Stimulated activated CD4-positive, alpha-beta T cell treated with anti-CD3 and anti-CD28 coated beads, Interleukin-12 subunit alpha, Interleukin-12 subunit beta, amount 100 ng/mL, for 24 hours (primary cell): ENCODE data around the gene PAF1.
"Not testable (repeated sequence)": the region's sequence is repeated elsewhere in the genome, so short reads cannot be mapped to it uniquely, and the experiment has no call there.

Experiments used
- DNase-seq, 2 experiments: peaks; one replicate each; pipeline ENCODE4 v3.0.0-alpha.2; 2020; ENCODE audit warnings: low read depth in 2 of 2

PAF1 gene

GRCh38 chr19:39355253-39355652 is 35.7 kb downstream of the PAF1 start:
- no peak for DNase-seq

DNA sequence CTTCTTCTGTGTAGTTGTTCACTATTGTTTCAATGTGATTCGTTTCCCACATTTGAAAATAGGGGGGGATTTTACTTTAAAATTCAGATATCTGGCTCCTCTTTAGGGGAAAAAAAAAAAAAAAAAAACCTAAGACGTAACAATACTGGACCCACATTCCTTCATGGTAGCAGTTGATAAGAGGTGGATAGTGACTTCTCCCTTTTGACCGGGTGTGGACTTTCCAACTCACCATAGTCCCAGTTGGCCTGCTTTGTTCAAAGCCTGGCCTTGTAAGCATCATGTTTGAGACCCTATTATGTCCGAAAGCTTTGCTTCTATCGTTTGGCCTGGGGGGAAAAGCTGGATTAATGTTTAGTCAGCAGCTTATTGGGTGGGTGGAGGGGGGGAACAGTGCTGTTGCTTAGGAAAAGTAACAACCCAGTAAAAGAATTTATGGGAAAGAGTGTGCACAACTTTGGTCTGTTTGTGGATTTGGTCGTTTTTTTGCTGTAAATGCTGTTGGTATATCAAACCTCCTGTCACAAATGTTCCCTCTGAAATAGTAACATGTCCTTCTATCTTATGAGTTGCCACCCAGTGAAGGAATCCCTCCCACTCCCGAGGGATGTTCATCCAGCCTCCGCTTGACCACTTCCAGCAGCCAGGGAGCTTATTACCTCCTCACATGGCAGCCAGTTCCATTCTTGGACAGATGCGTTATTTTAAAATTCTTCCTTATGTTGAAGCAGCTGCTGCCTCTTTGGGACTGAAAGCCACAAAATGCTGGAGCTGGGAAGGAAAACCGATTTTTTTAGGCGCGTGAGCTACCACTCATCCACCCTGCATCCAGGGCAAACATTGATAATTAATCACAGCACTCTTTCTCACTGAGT is 38.3 kb downstream of the PAF1 start:
- DNase-seq = no peak

DNA sequence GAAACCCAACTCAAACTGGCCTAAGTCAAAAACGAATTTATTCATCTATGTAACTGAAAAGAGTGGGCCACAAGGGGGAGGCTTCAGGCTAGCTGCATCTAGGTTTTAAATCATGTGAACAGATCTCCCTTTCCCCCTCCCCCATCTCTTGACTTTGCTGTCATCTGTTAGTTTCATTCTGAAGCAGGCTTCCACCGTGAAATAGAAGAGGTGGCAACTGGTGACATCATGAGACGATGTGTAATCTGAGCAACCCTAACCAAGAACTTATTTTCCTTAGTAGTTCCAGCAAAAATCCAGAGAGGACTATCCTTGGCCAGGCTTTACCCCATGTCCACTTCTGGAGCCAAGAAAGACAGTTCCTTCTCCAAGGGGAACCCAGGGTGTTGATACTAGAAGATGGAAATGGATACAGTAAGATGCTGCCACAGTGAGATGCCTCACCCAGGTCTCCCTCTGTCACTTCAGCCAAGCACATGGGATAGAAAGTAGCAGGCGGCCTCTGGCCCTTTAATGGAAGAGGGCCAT is 39.3 kb downstream of the PAF1 start:
- DNase-seq = peak in 1 of 2 experiments; percentile 13

DNA sequence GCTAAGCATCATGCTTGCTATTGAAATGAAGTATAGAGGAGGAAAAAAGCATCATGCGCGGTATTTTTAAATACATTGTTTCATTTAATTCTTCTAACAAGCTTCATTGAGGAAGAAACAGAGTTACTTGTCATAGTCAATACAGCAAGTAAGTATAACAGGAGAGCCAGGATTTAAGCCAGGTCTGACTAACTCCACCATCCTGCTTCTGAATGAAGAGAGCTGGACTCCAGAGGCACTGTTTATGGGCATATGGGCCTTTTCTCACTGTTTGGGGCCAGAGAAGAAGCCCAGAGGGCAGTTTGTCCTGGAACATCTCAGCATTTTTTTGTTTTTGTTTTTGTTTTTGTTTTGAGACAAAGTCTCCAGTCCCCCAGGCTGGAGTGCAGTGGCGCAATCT is 40.8 kb downstream of the PAF1 start:
- no peak for DNase-seq

DNA sequence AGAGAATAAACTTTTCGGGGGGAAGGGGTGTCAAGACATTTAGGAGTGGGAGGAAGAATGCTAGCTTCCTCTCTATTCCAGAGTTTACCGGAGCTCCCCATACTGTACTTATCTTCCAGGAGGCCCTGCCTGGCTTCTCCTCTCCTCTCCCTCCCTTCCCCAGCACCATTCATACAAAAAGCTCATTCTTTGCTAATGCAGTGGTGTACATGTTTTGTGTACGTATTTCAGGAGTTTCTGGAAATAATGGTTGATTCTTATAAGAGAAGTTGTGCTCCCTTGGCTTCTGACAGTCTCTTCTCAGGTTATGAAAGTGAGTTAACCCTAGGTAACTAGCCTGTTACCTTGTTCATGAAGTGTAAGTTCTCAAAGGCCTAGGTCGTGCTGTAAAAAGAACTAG is 41.6 kb downstream of the PAF1 start:
- DNase-seq = no peak

DNA sequence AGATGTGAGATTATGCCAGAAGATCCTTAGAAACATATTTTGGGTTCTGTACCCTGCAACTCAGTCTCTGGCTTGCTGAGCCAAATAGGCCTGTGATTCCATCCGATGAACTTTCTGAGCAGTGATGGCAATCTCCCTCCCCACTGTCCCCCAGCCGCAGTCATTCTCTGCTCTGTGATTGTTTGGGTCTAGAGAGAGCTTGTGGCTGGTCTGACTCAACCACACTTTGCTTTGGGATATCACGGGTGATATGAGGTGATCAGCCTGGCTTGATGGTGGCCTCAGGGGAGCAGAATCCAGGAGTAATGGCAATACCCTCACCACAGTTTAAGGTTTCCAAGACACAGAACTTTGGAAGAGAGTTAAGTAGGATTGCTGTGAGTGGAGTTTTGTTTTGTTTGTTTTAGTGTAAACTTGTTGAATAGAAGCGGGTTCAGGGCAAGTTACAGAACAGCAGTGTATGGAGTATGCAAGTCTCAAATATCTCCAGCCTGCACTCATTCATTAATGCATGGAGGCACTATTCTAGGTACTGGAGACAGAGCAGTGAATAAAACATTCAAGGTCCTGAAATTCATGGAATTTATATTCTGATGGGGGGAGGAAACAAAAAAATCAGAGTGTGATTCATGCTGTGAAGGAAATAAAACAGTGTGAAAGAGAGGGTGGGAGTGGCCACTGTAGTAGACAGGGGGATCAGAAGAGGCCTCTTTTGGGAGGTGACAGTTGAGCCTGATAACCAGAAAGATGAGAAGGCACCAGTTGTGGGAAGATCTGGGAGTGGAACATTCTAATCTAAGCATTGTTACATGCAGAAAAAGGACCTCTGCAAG is 43.4 kb downstream of the PAF1 start:
- no peak for DNase-seq

DNA sequence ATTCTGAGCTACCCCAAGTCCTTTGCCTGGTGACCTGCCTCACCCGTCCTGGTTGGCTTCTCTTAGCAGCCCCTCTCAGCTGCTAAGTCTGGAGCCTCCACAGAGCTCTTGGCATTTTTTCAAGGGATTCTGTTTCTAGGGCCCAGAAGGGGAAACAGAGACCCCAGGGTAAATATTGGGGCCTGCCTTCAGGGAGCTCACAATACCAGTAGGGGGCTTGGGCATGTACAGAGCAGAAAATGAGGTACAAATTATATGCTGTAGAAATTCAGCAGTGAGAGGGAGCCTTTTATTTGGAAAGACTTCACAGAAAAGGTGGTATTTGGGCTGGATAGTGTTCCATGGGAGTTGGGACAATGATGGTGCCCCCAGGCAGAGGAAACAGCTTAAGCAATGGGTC is 45.0 kb downstream of the PAF1 start:
- no peak for DNase-seq

- DNase-seq = no peak
Measured at GRCh38 chr19:39342647-39343305, 48.1 kb downstream of the PAF1 start.

DNA sequence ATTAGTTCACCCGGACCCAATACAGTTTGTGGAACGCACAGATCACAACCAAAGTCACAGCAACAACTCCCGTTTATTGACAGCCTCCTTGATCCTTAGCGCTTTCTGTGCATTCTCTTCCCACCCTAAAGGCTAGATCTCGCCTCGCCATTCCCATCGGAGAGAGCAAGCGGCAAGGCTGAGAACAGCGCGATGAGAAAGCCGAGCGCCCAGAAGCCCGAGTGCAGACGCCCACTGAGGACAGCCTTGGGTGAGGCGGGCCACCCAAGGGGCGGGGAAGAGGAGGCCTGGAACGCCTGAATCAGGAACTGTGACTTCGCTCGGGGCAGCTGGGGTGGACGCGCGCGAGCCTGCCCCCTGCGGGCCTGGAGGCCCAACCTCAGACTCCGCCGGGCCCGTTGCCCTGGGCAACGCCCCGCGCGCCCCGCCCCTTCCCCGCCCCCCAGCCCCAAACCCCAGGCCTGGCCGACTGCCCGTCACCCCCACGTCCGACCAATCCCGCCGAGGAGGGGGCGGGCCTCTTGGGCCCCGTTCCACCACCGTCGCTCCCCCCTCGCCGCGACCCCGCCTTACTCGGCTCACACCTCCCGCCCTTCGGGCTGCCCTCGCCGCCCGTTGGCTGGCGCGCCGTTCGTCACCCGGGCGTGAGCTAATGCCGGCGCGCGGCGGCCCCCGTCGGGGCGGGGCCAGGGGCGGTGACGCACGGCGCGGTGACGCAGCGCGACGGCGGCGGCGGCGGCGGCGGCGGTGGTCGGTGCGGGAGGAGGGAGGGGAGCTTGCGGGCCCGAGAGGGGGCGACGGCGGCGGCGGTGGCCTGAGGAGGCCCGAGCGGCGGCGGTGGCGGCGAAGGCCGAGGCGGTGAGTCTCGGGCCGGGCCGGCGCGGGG is 48.9 kb downstream of the PAF1 start, which contains the start of gene SAMD4B:
SAMD4B (plus strand) TSS at position 703 of the 886 bp plus-strand sequence. CDS start 14,473 bp downstream, outside the sequence.
- peak; percentile 98 for DNase-seq

GRCh38 chr19:39341129-39341718 is 49.7 kb downstream of the PAF1 start:
- DNase-seq = no peak

GRCh38 chr19:39340156-39340555 is 50.8 kb downstream of the PAF1 start:
- DNase-seq = not testable (repeated sequence)

DNA sequence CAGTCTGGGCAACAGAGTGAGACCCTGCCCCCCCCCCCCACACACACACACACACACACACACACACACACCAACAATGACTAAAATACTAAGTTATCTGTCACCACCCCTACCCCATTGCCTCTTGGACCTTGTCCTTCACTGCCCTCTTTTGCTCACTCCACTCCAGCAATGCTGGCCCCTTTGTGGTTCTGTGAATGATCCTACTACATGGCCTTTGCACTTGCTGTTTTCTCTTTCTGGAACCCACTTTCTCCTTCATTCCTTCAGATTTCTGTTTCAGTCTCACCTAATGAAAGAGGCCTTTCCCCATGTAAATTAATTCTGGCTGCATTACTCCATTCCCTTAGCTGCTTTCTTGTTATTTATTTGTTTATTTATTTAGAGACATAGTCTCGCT is 51.2 kb downstream of the PAF1 start:
- no peak for DNase-seq

- DNase-seq = no peak
Measured at GRCh38 chr19:39336483-39336882, 54.4 kb downstream of the PAF1 start.
